Endothelial cell of umbilical vein (primary cell): Measurements from ENCODE around the gene KIAA0753.

Source experiments
- EZH2 ChIP-seq: IDR thresholded peaks from 2 replicates; pipeline ENCODE4 v1.6.1; 2012; ENCODE audit warnings: borderline replicate concordance, low read depth, mild to moderate bottlenecking, moderate library complexity, low read length, inconsistent platforms; ENCODE audit not compliant: severe bottlenecking
- MYC ChIP-seq: IDR thresholded peaks from one replicate; pipeline ENCODE4 v1.6.1; 2011; ENCODE audit warnings: mild to moderate bottlenecking, low read depth, low read length
- POLR2A ChIP-seq: IDR thresholded peaks from 2 replicates; pipeline ENCODE4 v1.6.1; 2012; ENCODE audit warnings: low read depth, mild to moderate bottlenecking, control low read depth, low read length
- POLR2AphosphoS5 ChIP-seq: IDR thresholded peaks from 2 replicates; pipeline ENCODE4 v1.6.1; 2012; ENCODE audit warnings: low read depth, mild to moderate bottlenecking, control low read depth, low read length, moderate library complexity; ENCODE audit not compliant: insufficient read depth
- TF ChIP-seq, protein P1 (sequence below): IDR thresholded peaks from 2 replicates; pipeline ENCODE4 v1.6.1; 2011; ENCODE audit not compliant: insufficient read depth, insufficient read length
- TF ChIP-seq, protein P2 (sequence below), 2 donors: IDR thresholded peaks; 1 replicate in 1 of 2; 2 replicates in 1 of 2; pipeline ENCODE4 v1.5.1; 2011; ENCODE audit warnings: low read length in 2 of 2, mild to moderate bottlenecking in 2 of 2, moderate library complexity in 2 of 2, control low read depth in 1 of 2, inconsistent platforms in 1 of 2, low read depth in 1 of 2; ENCODE audit not compliant: insufficient read depth in 1 of 2; ENCODE audit errors: extremely low read depth in 1 of 2

DNA sequence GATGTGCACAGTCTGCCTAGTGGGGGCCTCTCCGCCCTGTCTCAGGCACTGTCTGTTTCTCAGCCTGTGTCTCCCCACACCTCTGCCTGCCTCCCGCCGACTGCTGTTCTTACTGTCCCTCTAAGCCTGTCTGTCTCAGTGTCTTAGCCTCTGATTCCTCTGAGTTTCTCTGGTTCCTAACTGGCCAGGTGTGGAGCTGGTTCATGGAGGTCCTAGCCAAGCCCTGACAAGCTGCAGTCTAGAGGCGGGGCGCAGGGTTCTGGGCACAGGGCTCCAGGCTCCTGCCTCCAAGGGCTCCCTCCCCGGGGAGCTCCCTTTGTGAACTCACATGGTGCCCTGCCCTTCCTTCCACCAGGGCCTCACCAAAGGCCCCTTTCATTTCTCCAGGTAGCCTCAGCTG, 30.5 kb upstream of the KIAA0753 start:
- TF ChIP-seq EZH2, result no peak
- TF ChIP-seq, protein P1, sequence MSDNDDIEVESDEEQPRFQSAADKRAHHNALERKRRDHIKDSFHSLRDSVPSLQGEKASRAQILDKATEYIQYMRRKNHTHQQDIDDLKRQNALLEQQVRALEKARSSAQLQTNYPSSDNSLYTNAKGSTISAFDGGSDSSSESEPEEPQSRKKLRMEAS, result no peak
- TF ChIP-seq, protein P2, sequence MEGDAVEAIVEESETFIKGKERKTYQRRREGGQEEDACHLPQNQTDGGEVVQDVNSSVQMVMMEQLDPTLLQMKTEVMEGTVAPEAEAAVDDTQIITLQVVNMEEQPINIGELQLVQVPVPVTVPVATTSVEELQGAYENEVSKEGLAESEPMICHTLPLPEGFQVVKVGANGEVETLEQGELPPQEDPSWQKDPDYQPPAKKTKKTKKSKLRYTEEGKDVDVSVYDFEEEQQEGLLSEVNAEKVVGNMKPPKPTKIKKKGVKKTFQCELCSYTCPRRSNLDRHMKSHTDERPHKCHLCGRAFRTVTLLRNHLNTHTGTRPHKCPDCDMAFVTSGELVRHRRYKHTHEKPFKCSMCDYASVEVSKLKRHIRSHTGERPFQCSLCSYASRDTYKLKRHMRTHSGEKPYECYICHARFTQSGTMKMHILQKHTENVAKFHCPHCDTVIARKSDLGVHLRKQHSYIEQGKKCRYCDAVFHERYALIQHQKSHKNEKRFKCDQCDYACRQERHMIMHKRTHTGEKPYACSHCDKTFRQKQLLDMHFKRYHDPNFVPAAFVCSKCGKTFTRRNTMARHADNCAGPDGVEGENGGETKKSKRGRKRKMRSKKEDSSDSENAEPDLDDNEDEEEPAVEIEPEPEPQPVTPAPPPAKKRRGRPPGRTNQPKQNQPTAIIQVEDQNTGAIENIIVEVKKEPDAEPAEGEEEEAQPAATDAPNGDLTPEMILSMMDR (IDR thresholded peaks at IDR 0.05; ENCODE audit: extremely low read depth in 1 of 2, insufficient read depth in 1 of 2, low read depth in 1 of 2, low read length in 2 of 2), result no peak
- TF ChIP-seq POLR2A, result no peak
- TF ChIP-seq POLR2AphosphoS5, result no peak
- no peak for TF ChIP-seq MYC
